Measurements from ENCODE around the gene CCAR1.
"Not testable (repeated sequence)": the region's sequence is repeated elsewhere in the genome, so short reads cannot be mapped to it uniquely, and the experiment has no call there.

CCAR1 gene

DNA sequence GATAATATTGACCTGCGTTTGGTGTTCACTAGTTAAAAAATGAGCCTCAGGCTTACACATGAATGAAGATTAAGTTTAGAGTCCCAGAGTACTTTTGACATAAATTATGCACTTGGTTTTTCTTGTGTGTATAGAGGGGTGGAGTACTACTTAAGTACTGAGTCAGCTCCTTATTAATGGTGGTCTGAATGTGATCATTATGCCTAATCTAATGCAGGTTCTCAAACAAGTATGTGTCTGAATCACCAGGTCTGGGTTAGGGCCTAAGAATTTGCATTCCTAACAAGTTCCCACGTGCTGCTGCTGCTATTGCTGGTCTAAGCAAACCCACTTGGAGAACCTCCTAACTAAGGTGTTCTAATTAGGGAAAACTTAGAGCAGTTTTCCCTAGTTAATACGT, 75.6 kb downstream of the CCAR1 start:
- no peak for DNase-seq (ENCODE audit: extremely low read depth, low read depth)
- TF ChIP-seq, protein P1, sequence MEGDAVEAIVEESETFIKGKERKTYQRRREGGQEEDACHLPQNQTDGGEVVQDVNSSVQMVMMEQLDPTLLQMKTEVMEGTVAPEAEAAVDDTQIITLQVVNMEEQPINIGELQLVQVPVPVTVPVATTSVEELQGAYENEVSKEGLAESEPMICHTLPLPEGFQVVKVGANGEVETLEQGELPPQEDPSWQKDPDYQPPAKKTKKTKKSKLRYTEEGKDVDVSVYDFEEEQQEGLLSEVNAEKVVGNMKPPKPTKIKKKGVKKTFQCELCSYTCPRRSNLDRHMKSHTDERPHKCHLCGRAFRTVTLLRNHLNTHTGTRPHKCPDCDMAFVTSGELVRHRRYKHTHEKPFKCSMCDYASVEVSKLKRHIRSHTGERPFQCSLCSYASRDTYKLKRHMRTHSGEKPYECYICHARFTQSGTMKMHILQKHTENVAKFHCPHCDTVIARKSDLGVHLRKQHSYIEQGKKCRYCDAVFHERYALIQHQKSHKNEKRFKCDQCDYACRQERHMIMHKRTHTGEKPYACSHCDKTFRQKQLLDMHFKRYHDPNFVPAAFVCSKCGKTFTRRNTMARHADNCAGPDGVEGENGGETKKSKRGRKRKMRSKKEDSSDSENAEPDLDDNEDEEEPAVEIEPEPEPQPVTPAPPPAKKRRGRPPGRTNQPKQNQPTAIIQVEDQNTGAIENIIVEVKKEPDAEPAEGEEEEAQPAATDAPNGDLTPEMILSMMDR (IDR thresholded peaks at IDR 0.05; ENCODE audit: low read depth, low read length, missing control alignments): no peak
- H3K4me3 ChIP-seq (replicated peaks; ENCODE audit: low read depth, low read length): no peak overlapping the region

DNA sequence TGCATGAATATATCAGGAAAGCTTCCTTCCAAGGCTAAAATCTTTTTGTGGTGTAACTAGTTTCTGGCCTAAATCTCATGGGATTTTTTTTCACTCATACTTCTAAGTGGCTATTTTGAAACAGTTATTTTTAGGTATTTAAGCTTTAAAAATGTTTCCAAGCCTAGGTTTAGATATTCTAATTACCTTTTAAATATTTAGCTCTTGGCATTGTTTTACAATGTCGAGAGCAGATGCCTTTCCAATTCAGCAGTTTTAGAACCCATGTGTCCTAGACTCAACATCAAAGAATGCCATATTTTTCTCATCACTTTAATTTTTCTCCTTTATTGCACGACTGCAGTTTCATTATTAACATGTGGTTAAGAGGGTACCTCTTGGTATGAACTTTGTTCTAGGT, 79.2 kb downstream of the CCAR1 start:
- no peak for DNase-seq (ENCODE audit: extremely low read depth, low read depth)
- no peak overlapping the region for H3K4me3 ChIP-seq (replicated peaks; ENCODE audit: low read depth, low read length)
- TF ChIP-seq, protein P1 (IDR thresholded peaks at IDR 0.05; ENCODE audit: low read depth, low read length, missing control alignments): no peak

DNA sequence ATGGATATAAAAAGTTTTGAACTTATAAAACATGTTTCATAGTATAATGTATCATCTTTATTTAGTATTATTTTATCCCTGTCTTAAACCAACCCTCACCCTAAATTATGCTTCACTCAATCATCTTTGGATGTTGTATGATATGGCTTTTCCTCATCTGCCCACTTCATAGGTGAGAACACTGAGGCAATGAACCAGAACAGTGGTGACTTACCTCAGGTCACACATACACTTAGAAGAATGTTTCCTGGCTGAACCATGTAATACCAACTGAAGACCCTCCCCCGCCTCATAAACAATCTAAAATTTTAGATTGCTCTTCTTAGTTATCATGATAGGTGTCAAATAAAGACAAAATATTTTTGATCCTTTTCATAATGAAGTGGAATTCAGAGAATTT, 83.7 kb downstream of the CCAR1 start:
- no peak for DNase-seq (ENCODE audit: extremely low read depth, low read depth)
- TF ChIP-seq, protein P1 (IDR thresholded peaks at IDR 0.05; ENCODE audit: low read depth, low read length, missing control alignments): no peak

DNA sequence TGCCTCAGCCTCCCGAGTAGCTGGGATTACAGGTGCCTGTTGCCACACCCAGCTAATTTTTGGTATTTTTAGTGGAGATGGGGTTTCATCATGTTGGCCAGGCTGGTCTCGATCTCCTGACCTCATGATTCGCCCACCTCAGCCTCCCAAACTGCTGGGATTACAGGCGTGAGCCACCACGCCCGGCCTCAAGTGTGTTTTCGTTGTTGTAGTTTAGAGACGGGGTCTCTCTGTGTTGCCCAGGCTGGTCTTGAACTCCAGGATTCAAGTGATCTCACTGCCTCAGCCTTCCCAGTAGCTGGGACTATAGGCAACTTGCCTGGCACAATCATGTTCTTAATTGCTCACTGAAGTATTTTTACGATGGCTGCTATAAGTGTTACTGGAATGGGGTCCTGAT, 89.8 kb downstream of the CCAR1 start:
- not testable (repeated sequence) for DNase-seq (ENCODE audit: extremely low read depth, low read depth); H3K4me3 ChIP-seq (replicated peaks; ENCODE audit: low read depth, low read length)

More for the DNA sequence above, 83.7 kb downstream of the CCAR1 start:
- H3K4me3 ChIP-seq (replicated peaks; ENCODE audit: low read depth, low read length): no peak overlapping the region

DNA sequence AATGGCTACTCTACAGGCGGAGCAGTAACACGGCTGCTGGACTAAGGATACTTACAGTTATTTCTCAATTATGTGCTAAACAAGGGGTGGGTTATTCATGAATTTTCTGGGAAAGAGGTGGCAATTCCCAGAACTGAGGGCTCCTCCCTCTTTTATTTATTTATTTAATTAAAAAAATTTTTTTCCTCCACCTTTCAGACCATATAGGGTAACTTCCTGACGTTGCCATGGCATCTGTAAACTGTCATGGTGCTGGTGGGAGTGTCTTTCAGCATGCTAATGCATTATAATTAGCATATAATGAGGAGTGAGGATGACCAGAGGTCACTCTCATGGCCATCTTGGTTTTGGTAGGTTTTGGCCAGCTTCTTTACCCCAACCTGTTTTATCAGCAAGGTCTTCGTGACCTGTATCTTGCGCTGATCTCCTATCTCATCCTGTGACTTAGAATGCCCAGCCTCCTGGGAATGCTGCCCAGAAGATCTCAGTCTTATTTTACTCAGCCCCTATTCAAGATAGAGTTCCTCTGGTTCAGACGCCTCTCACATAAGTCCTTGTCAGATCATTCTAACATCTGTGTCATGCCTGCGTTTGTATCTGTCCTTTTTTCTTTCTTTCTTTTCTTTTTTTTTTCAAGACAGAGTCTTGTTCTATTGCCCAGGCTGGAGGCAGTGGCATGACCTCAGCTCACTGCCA, 90.4 kb downstream of the CCAR1 start:
- no peak for DNase-seq (ENCODE audit: extremely low read depth, low read depth)
- TF ChIP-seq, protein P1 (IDR thresholded peaks at IDR 0.05; ENCODE audit: low read depth, low read length, missing control alignments): no peak
- no peak overlapping the region for H3K4me3 ChIP-seq (replicated peaks; ENCODE audit: low read depth, low read length)

DNA sequence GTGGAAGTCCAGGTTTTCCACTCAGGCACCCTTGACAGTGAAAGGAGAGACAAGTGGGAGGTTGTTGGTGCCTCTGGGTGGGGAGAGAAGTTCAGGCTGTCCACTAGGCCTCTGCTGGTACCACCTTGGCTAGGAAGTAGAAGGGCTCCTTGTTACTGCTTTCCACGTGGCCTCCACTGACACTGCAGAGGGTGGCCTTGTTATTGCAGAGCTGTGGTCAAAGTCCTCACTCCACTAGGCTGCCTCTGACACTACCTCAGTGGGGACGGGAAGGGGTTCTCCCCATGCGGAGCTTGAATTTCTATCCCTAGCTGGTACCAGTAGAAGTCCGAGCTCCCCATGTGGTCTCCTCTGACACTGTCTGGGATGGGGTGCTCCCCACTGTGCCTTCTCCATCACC, 91.4 kb downstream of the CCAR1 start:
- DNase-seq (ENCODE audit: extremely low read depth, low read depth): no peak
- H3K4me3 ChIP-seq (replicated peaks; ENCODE audit: low read depth, low read length): no peak overlapping the region
- TF ChIP-seq, protein P1 (IDR thresholded peaks at IDR 0.05; ENCODE audit: low read depth, low read length, missing control alignments): no peak

DNA sequence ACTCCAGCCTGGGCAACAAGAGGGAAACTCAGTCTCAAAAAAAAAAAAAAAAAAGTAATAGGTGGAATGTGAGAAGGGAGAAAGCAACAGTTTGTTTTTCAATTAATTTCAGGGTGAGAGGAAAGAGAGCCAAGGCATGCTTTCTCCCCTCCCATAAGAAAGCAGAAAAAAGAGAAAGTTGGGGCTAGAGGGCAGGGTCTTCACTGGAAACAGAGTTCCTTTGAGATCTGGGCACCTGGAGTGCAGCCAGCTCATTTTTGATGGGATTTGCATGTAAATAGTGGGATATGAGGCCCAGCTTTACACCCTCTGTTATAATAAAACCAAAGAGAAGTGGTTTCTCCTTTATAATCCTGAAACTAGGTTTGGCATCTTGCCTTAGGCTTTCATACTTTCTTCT, 92.5 kb downstream of the CCAR1 start:
- no peak for DNase-seq (ENCODE audit: extremely low read depth, low read depth)
- TF ChIP-seq, protein P1 (IDR thresholded peaks at IDR 0.05; ENCODE audit: low read depth, low read length, missing control alignments): no peak
- no peak overlapping the region for H3K4me3 ChIP-seq (replicated peaks; ENCODE audit: low read depth, low read length)

Measured in HFF-Myc (cell line).